PC-9 (cell line): ENCODE results near the gene GRM8. TPM values are rescaled to one million over a fixed set of nuclear protein-coding genes. Genes with fewer than 3 reads are reported as not detected.

ENCODE experiments used
- BruUV-seq: library from RNA; stranded (reverse); fragments of 400-500 nt; replicated peaks from 2 replicates; lab custom pipeline; 2021; lab: Mats Ljungman, UMichigan
- CTCF ChIA-PET: fragments of 300-600 bp; sonication (Branson Sonifier 250); formaldehyde crosslinking; loops from one replicate; lab custom pipeline; 2022; ENCODE audit warnings: antibody characterized with exemption; lab: Charles Lee
- POLR2A ChIA-PET: fragments of 300-600 bp; sonication (Branson Sonifier 250); formaldehyde crosslinking; loops from one replicate; lab custom pipeline; 2022; ENCODE audit warnings: antibody characterized with exemption; ENCODE audit not compliant: unreplicated experiment; lab: Charles Lee
- DNase-seq, 2 experiments: peaks; one replicate each; pipeline versions ENCODE4 v3.0.0 to v3.0.0-alpha.2; 2015 to 2022; ENCODE audit warnings: mixed read lengths in 1 of 2
- H2AFZ ChIP-seq: fragments of 200-600 bp; sonication (generic); 2 replicates; pipeline ENCODE4 v1.8.1; 2017; ENCODE audit warnings: antibody characterized with exemption
- H3F3A ChIP-seq: fragments of 200-600 bp; sonication (generic); 2 replicates; pipeline ENCODE4 v1.8.1; 2017; ENCODE audit warnings: antibody characterized with exemption, mild to moderate bottlenecking, low read depth; ENCODE audit not compliant: insufficient read depth
- H3K27ac ChIP-seq: fragments of 200-600 bp; sonication (generic); 2 replicates; pipeline ENCODE4 v1.6.1; 2016; ENCODE audit warnings: mixed run types
- H3K27me3 ChIP-seq: fragments of 200-600 bp; sonication (generic); 2 replicates; pipeline ENCODE4 v1.6.1; 2016; ENCODE audit warnings: low read depth, mixed run types; ENCODE audit not compliant: insufficient read depth
- H3K36me3 ChIP-seq: fragments of 200-600 bp; sonication (generic); 2 replicates; pipeline ENCODE4 v1.6.1; 2016; ENCODE audit warnings: low read depth, mixed run types
- H3K4me1 ChIP-seq: fragments of 200-600 bp; sonication (generic); replicated peaks from 2 replicates; pipeline ENCODE4 v1.6.1; 2016; ENCODE audit warnings: mixed run types; ENCODE audit not compliant: insufficient read depth
- H3K4me2 ChIP-seq: fragments of 200-600 bp; sonication (generic); 2 replicates; pipeline ENCODE4 v1.6.1; 2017; ENCODE audit warnings: mixed run types
- H3K4me3 ChIP-seq: fragments of 200-600 bp; sonication (generic); 2 replicates; pipeline ENCODE4 v1.6.1; 2016; ENCODE audit warnings: mixed run types
- H3K79me2 ChIP-seq: fragments of 200-600 bp; sonication (generic); 2 replicates; pipeline ENCODE4 v1.6.1; 2017; ENCODE audit warnings: low read depth, mixed run types
- H3K9me2 ChIP-seq: fragments of 200-600 bp; sonication (generic); 2 replicates; pipeline ENCODE4 v1.8.1; 2017; ENCODE audit warnings: mild to moderate bottlenecking; ENCODE audit not compliant: insufficient read depth
- H3K9me3 ChIP-seq: fragments of 200-600 bp; sonication (generic); 2 replicates; pipeline ENCODE4 v1.8.1; 2016; ENCODE audit warnings: low read depth; ENCODE audit not compliant: insufficient read depth
- H4K20me1 ChIP-seq: fragments of 200-600 bp; sonication (generic); 2 replicates; pipeline ENCODE4 v1.8.1; 2017; ENCODE audit not compliant: insufficient read depth
- CTCF ChIP-seq: fragments of 200-600 bp; sonication (generic); conservative IDR thresholded peaks from 2 replicates; pipeline ENCODE4 v1.6.1; 2017; ENCODE audit warnings: mixed run types, antibody characterized with exemption, mild to moderate bottlenecking, moderate library complexity
- EZH2 ChIP-seq: fragments of 200-600 bp; sonication (generic); IDR thresholded peaks from 2 replicates; pipeline ENCODE4 v1.8.0; 2017; ENCODE audit warnings: antibody characterized with exemption, low read depth
- intact Hi-C: fragments of 100-400 bp; cut with micrococcal nuclease; formaldehyde crosslinking; loops from one replicate; pipeline ENCODE4 v1.10.0; 2022; ENCODE audit not compliant: unreplicated experiment
- total RNA-seq: library from RNA; stranded (reverse); gene quantifications from 2 replicates; pipeline ENCODE4 v1.2.3, GENCODE V29; 2021

Gene GRM8
- total RNA-seq, 1 experiment from 2014 or later = not detected

- Histone ChIP-seq H3K36me3 (no peaks in the 10 kb centered on the region), H3K4me3 (no peak overlapping the region), H3K9me3 (no peaks in the 10 kb centered on the region), H2AFZ (no peak overlapping the region), H3K27me3 (no peaks in the 10 kb centered on the region), H3K4me1 (no peaks in the 10 kb centered on the region), H3K9me2 (no peaks in the 10 kb centered on the region), H3K27ac (no peak overlapping the region), H3K4me2 (no peak overlapping the region), H3F3A (no peaks in the 10 kb centered on the region), H3K79me2 (no peaks in the 10 kb centered on the region), H4K20me1 (no peaks in the 10 kb centered on the region)
- ChIA-PET CTCF (no interaction called here), POLR2A (no interaction called here)
- no peak for DNase-seq
- TF ChIP-seq EZH2 = no peak
- no peak for TF ChIP-seq CTCF
- intact Hi-C loops = no loop called here
- BruUV-seq = no TSS peak
Measured at GRCh38 chr7:127018889-127019288, 233.9 kb downstream of the GRM8 start.

DNA sequence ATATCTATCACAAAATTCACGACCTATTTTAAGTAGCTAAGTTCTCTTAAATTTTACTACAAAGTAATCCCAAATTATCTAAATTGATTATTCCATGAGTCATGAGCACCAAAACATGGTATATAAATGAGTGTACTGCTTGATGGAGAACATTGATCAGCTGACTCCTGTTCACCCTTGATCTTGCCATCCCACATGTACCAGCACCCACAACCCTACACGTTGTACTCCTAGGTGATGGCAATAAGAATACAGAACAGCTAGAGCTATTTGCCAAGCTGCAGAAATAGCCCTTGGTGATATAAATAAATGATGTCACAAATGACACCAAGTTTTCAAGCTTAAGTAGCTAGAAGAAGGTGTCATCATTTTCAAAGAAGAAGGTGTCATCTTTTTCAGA is 235.5 kb downstream of the GRM8 start:
- Histone ChIP-seq H3K36me3 (no peaks in the 10 kb centered on the region), H3K9me2 (no peaks in the 10 kb centered on the region), H3K9me3 (no peaks in the 10 kb centered on the region), H3K4me1 (no peaks in the 10 kb centered on the region), H4K20me1 (no peaks in the 10 kb centered on the region), H3F3A (no peaks in the 10 kb centered on the region), H3K79me2 (no peaks in the 10 kb centered on the region), H3K27ac (no peak overlapping the region), H3K4me3 (no peak overlapping the region), H2AFZ (no peak overlapping the region), H3K4me2 (no peak overlapping the region), H3K27me3 (no peaks in the 10 kb centered on the region)
- ChIA-PET CTCF (no interaction called here), POLR2A (no interaction called here)
- intact Hi-C loops = no loop called here
- BruUV-seq = no TSS peak
- no peak for DNase-seq
- TF ChIP-seq EZH2 (no peak), CTCF (no peak)

DNA sequence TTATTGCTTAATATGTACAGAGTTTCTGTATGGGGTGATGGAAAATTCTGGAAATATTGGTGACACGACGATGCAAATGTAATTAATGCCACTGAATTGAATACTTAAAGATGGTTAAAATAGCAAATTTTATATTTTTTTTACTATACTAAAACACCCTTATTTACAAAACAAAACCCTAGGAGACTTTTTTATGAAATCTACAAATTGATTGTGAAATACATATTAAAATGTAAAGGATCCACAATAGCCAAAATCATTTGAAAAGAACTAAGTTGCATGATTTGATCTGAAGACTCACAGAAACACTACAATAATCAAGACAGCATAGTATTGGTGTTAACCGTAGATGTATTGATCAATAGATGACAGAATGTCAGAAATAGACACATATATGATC is 252.0 kb downstream of the GRM8 start:
- ChIA-PET CTCF (no interaction called here), POLR2A (no interaction called here)
- H3K9me3 ChIP-seq = no peaks in the 10 kb centered on the region
- H3K36me3 ChIP-seq = no peaks in the 10 kb centered on the region
- H2AFZ ChIP-seq = no peak overlapping the region
- no peaks in the 10 kb centered on the region for H3K27me3 ChIP-seq
- no peaks in the 10 kb centered on the region for H4K20me1 ChIP-seq
- no peak overlapping the region for H3K4me2 ChIP-seq
- H3F3A ChIP-seq = no peaks in the 10 kb centered on the region
- intact Hi-C loops = no loop called here
- DNase-seq = no peak
- H3K4me1 ChIP-seq = no peaks in the 10 kb centered on the region
- no TSS peak for BruUV-seq
- no peak for TF ChIP-seq EZH2
- TF ChIP-seq CTCF = no peak
- H3K79me2 ChIP-seq = no peaks in the 10 kb centered on the region
- no peak overlapping the region for H3K27ac ChIP-seq
- H3K9me2 ChIP-seq = no peaks in the 10 kb centered on the region
- H3K4me3 ChIP-seq = no peak overlapping the region
